Stomach smooth muscle (tissue), 2 donors: ENCODE data around the gene MALAT1.

ENCODE experiments used
- H3K27ac ChIP-seq: one replicate; pipeline ENCODE4 v1.7.0; 2013; ENCODE audit warnings: mild to moderate bottlenecking, low read length, inconsistent platforms
- H3K27me3 ChIP-seq, 2 donors: one replicate each; pipeline ENCODE4 v1.7.0; 2013; ENCODE audit warnings: low read length in 2 of 2; ENCODE audit not compliant: insufficient read depth in 2 of 2, control insufficient read depth in 1 of 2
- H3K36me3 ChIP-seq, 2 donors: one replicate each; pipeline ENCODE4 v1.7.0; 2013; ENCODE audit warnings: low read length in 2 of 2; ENCODE audit not compliant: control insufficient read depth in 2 of 2, insufficient read depth in 2 of 2
- H3K4me1 ChIP-seq: one replicate; pipeline ENCODE4 v1.7.0; 2013; ENCODE audit warnings: low read length; ENCODE audit not compliant: control insufficient read depth, insufficient read depth
- H3K4me3 ChIP-seq, 2 donors: one replicate each; pipeline ENCODE4 v1.7.0; 2013; ENCODE audit warnings: low read length in 2 of 2
- H3K9ac ChIP-seq, 2 donors: one replicate each; pipeline ENCODE4 v1.7.0; 2013; ENCODE audit warnings: low read length in 2 of 2, mild to moderate bottlenecking in 1 of 2
- H3K9me3 ChIP-seq, 2 donors: one replicate each; pipeline ENCODE4 v1.7.0; 2013; ENCODE audit warnings: low read length in 2 of 2; ENCODE audit not compliant: control insufficient read depth in 2 of 2
- donor health status: healthy.
- donor health status: Pancreatic carcinoma.

MALAT1 gene

DNA sequence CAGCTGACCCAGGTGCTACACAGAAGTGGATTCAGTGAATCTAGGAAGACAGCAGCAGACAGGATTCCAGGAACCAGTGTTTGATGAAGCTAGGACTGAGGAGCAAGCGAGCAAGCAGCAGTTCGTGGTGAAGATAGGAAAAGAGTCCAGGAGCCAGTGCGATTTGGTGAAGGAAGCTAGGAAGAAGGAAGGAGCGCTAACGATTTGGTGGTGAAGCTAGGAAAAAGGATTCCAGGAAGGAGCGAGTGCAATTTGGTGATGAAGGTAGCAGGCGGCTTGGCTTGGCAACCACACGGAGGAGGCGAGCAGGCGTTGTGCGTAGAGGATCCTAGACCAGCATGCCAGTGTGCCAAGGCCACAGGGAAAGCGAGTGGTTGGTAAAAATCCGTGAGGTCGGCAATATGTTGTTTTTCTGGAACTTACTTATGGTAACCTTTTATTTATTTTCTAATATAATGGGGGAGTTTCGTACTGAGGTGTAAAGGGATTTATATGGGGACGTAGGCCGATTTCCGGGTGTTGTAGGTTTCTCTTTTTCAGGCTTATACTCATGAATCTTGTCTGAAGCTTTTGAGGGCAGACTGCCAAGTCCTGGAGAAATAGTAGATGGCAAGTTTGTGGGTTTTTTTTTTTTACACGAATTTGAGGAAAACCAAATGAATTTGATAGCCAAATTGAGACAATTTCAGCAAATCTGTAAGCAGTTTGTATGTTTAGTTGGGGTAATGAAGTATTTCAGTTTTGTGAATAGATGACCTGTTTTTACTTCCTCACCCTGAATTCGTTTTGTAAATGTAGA, 1.7 kb downstream of the MALAT1 start:
- Histone ChIP-seq H3K9ac (peak overlapping the region; percentile 98 to 99), H3K27me3 (no peaks in the 10 kb centered on the region), H3K4me3 (peak overlapping the region; percentile 91 to 97), H3K9me3 (no peaks in the 10 kb centered on the region), H3K4me1 (peaks cover 37% of the 10 kb centered on the region), H3K27ac (peak overlapping the region; percentile 100), H3K36me3 (peaks cover 42 to 54% of the 10 kb centered on the region in 2 donors)

- Histone ChIP-seq H3K36me3 (peaks cover 47 to 59% of the 10 kb centered on the region in 2 donors), H3K9ac (peak overlapping the region; percentile 98 to 99), H3K4me1 (peaks cover 35% of the 10 kb centered on the region), H3K27ac (peak overlapping the region; percentile 100), H3K4me3 (peak overlapping the region; percentile 91 to 97), H3K9me3 (no peaks in the 10 kb centered on the region), H3K27me3 (no peaks in the 10 kb centered on the region)
These were observed 2.3 kb downstream of the MALAT1 start for GRCh38 chr11:65501186-65501471.

DNA sequence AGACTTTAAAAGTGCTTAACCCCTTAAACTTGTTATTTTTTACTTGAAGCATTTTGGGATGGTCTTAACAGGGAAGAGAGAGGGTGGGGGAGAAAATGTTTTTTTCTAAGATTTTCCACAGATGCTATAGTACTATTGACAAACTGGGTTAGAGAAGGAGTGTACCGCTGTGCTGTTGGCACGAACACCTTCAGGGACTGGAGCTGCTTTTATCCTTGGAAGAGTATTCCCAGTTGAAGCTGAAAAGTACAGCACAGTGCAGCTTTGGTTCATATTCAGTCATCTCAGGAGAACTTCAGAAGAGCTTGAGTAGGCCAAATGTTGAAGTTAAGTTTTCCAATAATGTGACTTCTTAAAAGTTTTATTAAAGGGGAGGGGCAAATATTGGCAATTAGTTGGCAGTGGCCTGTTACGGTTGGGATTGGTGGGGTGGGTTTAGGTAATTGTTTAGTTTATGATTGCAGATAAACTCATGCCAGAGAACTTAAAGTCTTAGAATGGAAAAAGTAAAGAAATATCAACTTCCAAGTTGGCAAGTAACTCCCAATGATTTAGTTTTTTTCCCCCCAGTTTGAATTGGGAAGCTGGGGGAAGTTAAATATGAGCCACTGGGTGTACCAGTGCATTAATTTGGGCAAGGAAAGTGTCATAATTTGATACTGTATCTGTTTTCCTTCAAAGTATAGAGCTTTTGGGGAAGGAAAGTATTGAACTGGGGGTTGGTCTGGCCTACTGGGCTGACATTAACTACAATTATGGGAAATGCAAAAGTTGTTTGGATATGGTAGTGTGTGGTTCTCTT, 2.8 kb downstream of the MALAT1 start:
- Histone ChIP-seq H3K4me1 (peaks cover 33% of the 10 kb centered on the region), H3K9me3 (no peaks in the 10 kb centered on the region), H3K27me3 (no peaks in the 10 kb centered on the region), H3K27ac (peak overlapping the region; percentile 100), H3K4me3 (peak overlapping the region; percentile 91 to 97), H3K9ac (peak overlapping the region; percentile 98 to 99), H3K36me3 (peaks cover 49 to 63% of the 10 kb centered on the region in 2 donors)

DNA sequence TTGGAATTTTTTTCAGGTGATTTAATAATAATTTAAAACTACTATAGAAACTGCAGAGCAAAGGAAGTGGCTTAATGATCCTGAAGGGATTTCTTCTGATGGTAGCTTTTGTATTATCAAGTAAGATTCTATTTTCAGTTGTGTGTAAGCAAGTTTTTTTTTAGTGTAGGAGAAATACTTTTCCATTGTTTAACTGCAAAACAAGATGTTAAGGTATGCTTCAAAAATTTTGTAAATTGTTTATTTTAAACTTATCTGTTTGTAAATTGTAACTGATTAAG, 3.4 kb downstream of the MALAT1 start:
- Histone ChIP-seq H3K9me3 (no peaks in the 10 kb centered on the region), H3K27ac (peak overlapping the region; percentile 100), H3K4me3 (peak overlapping the region; percentile 91 to 97), H3K4me1 (peaks cover 33% of the 10 kb centered on the region), H3K36me3 (peaks cover 49 to 63% of the 10 kb centered on the region in 2 donors), H3K27me3 (no peaks in the 10 kb centered on the region), H3K9ac (peak overlapping the region; percentile 98 to 99)

GRCh38 chr11:65502555-65503367, 3.9 kb downstream of the MALAT1 start:
- Histone ChIP-seq H3K9ac (peak overlapping the region; percentile 98 to 99), H3K27ac (peak overlapping the region; percentile 100), H3K4me3 (peak overlapping the region; percentile 91 to 97), H3K27me3 (no peaks in the 10 kb centered on the region), H3K9me3 (no peaks in the 10 kb centered on the region), H3K4me1 (peaks cover 33% of the 10 kb centered on the region), H3K36me3 (peaks cover 49 to 63% of the 10 kb centered on the region in 2 donors)

GRCh38 chr11:65503368-65503948, 4.6 kb downstream of the MALAT1 start:
- H3K9me3 ChIP-seq = no peaks in the 10 kb centered on the region
- no peaks in the 10 kb centered on the region for H3K27me3 ChIP-seq
- H3K36me3 ChIP-seq = peaks cover 49 to 63% of the 10 kb centered on the region in 2 donors
- peak overlapping the region; percentile 98 to 99 for H3K9ac ChIP-seq
- peak overlapping the region; percentile 91 to 97 for H3K4me3 ChIP-seq
- peak overlapping the region; percentile 100 for H3K27ac ChIP-seq
- H3K4me1 ChIP-seq = peaks cover 27% of the 10 kb centered on the region

GRCh38 chr11:65503949-65504673, 5.3 kb downstream of the MALAT1 start:
- peak overlapping the region; percentile 98 to 99 for H3K9ac ChIP-seq
- peak overlapping the region; percentile 91 to 97 for H3K4me3 ChIP-seq
- no peaks in the 10 kb centered on the region for H3K9me3 ChIP-seq
- peak overlapping the region; percentile 100 for H3K27ac ChIP-seq
- peaks cover 49 to 63% of the 10 kb centered on the region in 2 donors for H3K36me3 ChIP-seq
- H3K4me1 ChIP-seq = peaks cover 30% of the 10 kb centered on the region
- no peaks in the 10 kb centered on the region for H3K27me3 ChIP-seq

DNA sequence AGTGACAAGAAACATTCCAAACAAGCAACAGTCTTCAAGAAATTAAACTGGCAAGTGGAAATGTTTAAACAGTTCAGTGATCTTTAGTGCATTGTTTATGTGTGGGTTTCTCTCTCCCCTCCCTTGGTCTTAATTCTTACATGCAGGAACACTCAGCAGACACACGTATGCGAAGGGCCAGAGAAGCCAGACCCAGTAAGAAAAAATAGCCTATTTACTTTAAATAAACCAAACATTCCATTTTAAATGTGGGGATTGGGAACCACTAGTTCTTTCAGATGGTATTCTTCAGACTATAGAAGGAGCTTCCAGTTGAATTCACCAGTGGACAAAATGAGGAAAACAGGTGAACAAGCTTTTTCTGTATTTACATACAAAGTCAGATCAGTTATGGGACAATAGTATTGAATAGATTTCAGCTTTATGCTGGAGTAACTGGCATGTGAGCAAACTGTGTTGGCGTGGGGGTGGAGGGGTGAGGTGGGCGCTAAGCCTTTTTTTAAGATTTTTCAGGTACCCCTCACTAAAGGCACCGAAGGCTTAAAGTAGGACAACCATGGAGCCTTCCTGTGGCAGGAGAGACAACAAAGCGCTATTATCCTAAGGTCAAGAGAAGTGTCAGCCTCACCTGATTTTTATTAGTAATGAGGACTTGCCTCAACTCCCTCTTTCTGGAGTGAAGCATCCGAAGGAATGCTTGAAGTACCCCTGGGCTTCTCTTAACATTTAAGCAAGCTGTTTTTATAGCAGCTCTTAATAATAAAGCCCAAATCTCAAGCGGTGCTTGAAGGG, 6.0 kb downstream of the MALAT1 start:
- peaks cover 49 to 63% of the 10 kb centered on the region in 2 donors for H3K36me3 ChIP-seq
- H3K27me3 ChIP-seq = no peaks in the 10 kb centered on the region
- H3K9ac ChIP-seq = peak overlapping the region; percentile 98 to 99
- H3K27ac ChIP-seq = peak overlapping the region; percentile 100
- no peaks in the 10 kb centered on the region for H3K9me3 ChIP-seq
- H3K4me1 ChIP-seq = peaks cover 30% of the 10 kb centered on the region
- peak overlapping the region; percentile 91 to 97 for H3K4me3 ChIP-seq

DNA sequence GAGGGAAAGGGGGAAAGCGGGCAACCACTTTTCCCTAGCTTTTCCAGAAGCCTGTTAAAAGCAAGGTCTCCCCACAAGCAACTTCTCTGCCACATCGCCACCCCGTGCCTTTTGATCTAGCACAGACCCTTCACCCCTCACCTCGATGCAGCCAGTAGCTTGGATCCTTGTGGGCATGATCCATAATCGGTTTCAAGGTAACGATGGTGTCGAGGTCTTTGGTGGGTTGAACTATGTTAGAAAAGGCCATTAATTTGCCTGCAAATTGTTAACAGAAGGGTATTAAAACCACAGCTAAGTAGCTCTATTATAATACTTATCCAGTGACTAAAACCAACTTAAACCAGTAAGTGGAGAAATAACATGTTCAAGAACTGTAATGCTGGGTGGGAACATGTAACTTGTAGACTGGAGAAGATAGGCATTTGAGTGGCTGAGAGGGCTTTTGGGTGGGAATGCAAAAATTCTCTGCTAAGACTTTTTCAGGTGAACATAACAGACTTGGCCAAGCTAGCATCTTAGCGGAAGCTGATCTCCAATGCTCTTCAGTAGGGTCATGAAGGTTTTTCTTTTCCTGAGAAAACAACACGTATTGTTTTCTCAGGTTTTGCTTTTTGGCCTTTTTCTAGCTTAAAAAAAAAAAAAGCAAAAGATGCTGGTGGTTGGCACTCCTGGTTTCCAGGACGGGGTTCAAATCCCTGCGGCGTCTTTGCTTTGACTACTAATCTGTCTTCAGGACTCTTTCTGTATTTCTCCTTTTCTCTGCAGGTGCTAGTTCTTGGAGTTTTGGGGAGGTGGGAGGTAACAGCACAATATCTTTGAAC, 6.8 kb downstream of the MALAT1 start:
- Histone ChIP-seq H3K27me3 (no peaks in the 10 kb centered on the region), H3K36me3 (peaks cover 44 to 57% of the 10 kb centered on the region in 2 donors), H3K9me3 (no peaks in the 10 kb centered on the region), H3K4me1 (peaks cover 31% of the 10 kb centered on the region), H3K4me3 (peak overlapping the region; percentile 91 to 97), H3K9ac (peak overlapping the region; percentile 98 to 99), H3K27ac (peak overlapping the region; percentile 100)
